ENCODE data around the gene RNU6-1. TPM values are rescaled to one million over a fixed set of nuclear protein-coding genes. Genes with fewer than 3 reads are reported as not detected.

The RNU6-1 gene
- total RNA-seq, 2 experiments from 2014 or later, result not detected

DNA sequence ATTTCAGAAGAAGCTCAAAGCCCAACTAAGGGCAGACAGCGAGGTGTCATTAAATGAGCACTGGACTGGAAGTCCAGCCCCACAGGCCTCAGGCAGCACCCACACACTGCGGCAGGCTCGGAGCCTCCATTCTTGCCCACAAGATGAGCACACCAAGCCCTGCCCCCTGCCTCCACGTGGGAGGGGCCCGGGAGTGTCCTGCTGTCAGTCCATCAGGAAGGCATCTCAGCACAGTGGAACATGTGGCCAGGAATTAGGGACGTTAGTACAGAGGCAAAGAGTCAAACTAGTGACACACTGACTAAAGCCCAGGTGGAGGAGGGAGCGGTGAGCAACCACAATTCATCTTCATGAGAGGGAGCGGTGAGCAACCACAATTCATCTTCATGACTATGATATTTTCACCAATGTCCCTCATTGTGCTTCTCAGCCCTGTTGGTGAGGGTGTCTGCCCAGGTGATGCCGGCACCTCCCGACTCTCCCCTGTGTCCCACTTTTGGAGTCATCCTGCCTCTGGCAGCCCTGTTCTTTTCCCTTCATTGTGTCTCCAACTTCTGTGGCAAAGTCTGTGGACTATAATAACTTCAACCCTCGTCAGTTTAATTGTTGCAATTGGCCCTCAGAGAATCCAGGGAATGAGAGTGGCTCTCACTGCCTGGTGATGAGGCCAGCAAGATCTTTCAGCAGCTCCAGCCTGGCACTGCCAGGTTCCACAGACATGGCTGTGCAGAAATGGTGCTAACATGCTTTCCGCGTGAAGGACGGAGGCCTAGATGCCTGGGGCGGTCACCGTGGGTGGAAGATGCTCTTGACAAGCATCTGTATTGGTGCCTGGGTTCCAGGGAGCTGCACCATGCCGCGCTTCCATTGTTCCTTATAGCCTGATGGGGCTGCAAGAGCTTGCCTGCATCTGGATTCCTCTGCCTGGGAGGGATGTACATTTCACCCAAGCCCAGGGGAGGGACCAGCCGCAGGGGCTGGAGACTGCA lies 37.6 kb downstream of the RNU6-1 start:
- Mint-ChIP-seq H3K9me3 (ENCODE audit: insufficient read depth) (no peaks in the 10 kb centered on the region), H3K27ac (no peak overlapping the region), H3K36me3 (ENCODE audit: low read depth) (no peaks in the 10 kb centered on the region), H3K4me1 (ENCODE audit: low read depth) (peaks cover 2% of the 10 kb centered on the region), H3K27me3 (ENCODE audit: low read depth) (no peaks in the 10 kb centered on the region), H3K4me3 (no peak overlapping the region)
- POLR2A ChIA-PET, result no interaction called here
- DNase-seq (no peak), ATAC-seq (no peak)
- CTCF ChIA-PET, result no interaction called here

DNA sequence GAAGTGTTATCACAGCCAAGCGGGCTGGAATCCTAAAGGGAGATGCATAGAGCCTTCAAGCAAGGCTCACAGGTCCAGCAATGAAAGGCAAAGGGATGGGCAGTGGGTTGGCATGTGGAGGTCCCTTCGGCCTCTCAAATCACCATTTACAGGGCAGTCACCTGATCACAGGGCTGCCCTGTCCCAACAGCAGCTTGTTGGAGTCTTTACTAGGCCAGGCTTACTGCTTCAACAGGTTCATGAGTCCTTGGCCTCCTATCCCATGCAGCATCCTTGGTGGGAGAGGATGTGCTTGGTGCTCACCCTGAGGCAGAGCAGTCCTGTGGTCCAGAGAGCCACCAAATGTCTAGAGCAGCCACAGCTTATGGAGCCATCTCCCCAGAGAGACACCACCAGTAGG lies 38.7 kb downstream of the RNU6-1 start:
- Mint-ChIP-seq H3K9me3 (ENCODE audit: insufficient read depth) (no peaks in the 10 kb centered on the region), H3K27me3 (ENCODE audit: low read depth) (no peaks in the 10 kb centered on the region), H3K27ac (no peak overlapping the region), H3K4me3 (no peak overlapping the region), H3K4me1 (ENCODE audit: low read depth) (peaks cover 2% of the 10 kb centered on the region), H3K36me3 (ENCODE audit: low read depth) (peaks cover 2% of the 10 kb centered on the region)
- ChIA-PET POLR2A (interaction anchor here (0.5 kb wide), 1 partner anchor 204 kb away, joined by 3 read pairs; no protein-coding TSS in a partner anchor), CTCF (no interaction called here)
- DNase-seq (no peak), ATAC-seq (no peak)

DNA sequence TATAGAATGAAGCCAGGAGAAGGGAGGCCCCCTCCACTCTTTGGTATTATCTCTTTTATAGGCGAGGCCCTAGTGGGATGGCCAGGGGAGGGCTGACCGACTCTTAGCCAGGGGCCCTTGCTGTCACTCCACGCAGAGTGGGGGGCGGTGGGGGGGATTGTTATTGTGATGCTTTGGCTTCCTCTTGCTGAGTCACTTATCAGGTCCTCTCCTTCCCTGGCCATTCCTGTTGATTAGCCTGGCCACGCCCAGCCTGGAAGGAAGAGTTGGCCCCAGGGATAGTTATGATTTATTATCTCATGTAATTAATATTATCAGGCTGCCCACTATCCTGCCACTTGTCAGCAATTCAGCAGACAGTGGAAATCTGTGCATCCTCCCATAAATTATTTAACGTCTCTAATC lies 40.0 kb downstream of the RNU6-1 start:
- Mint-ChIP-seq H3K36me3 (ENCODE audit: low read depth) (peaks cover 8% of the 10 kb centered on the region), H3K4me3 (no peak overlapping the region), H3K27me3 (ENCODE audit: low read depth) (no peaks in the 10 kb centered on the region), H3K27ac (no peak overlapping the region), H3K9me3 (ENCODE audit: insufficient read depth) (peaks cover 7% of the 10 kb centered on the region), H3K4me1 (ENCODE audit: low read depth) (no peaks in the 10 kb centered on the region)
- ChIA-PET CTCF (no interaction called here), POLR2A (no interaction called here)
- DNase-seq (no peak), ATAC-seq (no peak)

DNA sequence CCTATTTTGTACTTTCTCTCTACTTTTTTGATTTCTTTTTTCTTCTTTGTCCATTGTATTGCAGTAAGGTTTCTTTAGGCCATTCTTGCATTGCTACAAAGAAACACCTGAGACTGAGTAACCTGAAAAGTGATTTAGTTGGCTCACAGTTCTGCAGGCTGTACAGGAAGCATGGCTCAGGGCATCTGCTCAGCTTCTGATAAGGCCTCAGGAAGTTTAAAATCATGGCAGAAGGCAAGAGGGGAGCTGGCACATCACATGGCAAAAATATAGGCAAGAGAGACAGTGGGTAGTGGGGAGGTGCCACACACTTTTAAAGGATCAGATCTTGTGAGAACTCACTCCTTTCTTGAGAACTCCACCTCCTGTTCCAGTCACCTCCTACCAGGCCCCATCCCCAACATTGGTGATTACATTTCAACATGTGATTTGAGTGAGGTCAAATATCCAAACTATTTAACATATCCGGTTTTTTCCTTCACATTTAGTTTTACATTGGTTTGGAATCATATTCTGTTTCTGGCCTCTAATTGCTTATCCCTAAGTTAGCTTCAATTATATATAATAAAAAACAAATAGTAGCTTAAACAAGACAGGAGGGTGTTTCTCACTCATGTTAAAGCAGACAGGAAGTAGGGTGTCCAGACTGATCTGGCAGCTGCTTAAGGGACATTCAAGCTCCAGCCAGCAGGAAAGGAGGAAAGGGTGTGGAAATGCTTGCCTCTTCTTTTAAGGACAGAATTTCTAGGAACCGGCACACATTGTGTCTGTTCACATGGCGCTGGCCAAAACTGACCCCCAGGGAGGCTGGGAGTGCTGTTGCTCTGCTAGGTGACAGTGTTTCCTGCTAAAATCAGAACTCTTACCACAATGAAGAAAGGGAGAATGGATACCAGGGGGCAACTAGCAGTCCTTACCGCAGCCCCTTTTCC lies 43.4 kb downstream of the RNU6-1 start:
- ATAC-seq (no peak), DNase-seq (no peak)
- peaks cover 13% of the 10 kb centered on the region for H3K36me3 Mint-ChIP-seq (ENCODE audit: low read depth)
- H3K27ac Mint-ChIP-seq, result no peak overlapping the region
- ChIA-PET POLR2A (no interaction called here), CTCF (interaction anchor here (2.3 kb wide), 1 partner anchor 13 kb away, joined by 10 read pairs; no protein-coding TSS in a partner anchor)
- H3K4me3 Mint-ChIP-seq, result no peak overlapping the region
- peaks cover 7% of the 10 kb centered on the region for H3K9me3 Mint-ChIP-seq (ENCODE audit: insufficient read depth)
- H3K27me3 Mint-ChIP-seq (ENCODE audit: low read depth), result no peaks in the 10 kb centered on the region
- no peaks in the 10 kb centered on the region for H3K4me1 Mint-ChIP-seq (ENCODE audit: low read depth)

DNA sequence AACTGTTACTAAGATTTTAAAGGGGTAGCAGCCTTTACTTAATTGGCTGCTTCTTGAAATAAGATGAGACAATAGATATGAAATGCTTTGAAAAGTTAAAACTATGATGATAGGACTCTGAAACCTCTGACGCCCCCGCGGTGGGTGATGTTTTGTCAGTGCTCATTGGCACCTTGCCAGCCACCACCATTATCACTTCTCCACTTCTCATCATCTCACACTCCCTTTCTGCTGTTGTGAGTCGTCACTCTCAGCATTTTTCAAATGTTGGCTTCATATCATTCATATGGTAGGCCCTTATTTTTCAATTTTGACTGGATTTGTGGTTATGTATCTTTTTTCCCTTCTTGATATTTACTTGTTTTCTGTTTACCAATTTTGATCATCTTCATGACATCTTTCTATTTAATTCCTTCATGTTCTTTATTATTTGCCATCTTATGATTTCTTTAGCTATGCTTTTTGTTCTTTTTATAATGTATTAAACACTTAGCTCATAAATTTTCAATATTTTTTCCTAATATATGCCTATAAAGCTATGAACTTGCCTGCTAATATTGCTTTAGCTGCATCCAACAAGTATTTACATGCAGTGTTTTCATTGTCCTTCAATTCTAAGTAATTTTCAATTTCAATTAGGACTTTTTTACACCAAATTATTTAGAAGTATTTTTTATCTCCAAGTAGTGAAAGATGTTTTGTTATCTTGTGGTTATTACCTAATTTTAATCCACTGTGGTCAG lies 44.8 kb downstream of the RNU6-1 start:
- ChIA-PET CTCF (interaction anchor here (2.3 kb wide), 1 partner anchor 12 kb away, joined by 10 read pairs; no protein-coding TSS in a partner anchor), POLR2A (no interaction called here)
- Mint-ChIP-seq H3K36me3 (ENCODE audit: low read depth) (peaks cover 13% of the 10 kb centered on the region), H3K27me3 (ENCODE audit: low read depth) (no peaks in the 10 kb centered on the region), H3K9me3 (ENCODE audit: insufficient read depth) (peaks cover 7% of the 10 kb centered on the region), H3K27ac (no peak overlapping the region), H3K4me3 (no peak overlapping the region), H3K4me1 (ENCODE audit: low read depth) (no peaks in the 10 kb centered on the region)
- DNase-seq (no peak), ATAC-seq (no peak)

DNA sequence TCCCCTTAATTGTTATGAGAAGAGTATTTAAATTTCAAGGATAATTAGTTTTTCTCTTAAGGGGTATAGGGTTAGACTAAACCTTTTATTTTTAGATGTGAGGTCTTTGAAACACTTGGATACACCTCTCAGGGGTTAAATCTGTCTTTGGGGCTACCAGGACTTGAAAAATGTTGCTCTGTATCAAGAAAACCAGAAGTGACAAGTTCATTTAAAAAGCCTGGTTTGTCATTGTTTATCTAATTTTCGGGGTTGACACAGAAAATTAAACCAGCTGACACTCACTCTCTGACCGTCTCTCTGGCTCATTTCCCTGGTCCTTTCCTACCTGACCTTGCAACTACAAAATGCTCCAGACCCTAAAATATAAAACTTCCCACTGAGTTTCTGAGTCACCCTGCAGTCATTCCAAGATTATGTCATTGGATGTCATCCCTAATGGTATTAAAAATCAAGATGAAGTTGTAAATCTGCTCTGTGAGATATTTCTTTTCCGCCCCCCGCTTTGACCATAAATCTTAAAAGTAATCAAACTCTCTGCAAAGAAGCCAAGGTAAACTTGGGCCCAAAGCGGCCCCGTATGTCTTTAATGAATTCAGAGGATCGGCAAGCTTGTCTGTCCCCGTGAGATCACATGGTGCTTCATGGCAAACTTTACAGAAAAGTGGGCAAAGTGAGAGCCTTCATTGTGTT lies 47.4 kb downstream of the RNU6-1 start:
- no peaks in the 10 kb centered on the region for H3K27me3 Mint-ChIP-seq (ENCODE audit: low read depth)
- DNase-seq (no peak), ATAC-seq (no peak)
- H3K4me3 Mint-ChIP-seq, result no peak overlapping the region
- H3K27ac Mint-ChIP-seq, result no peak overlapping the region
- ChIA-PET POLR2A (no interaction called here), CTCF (interaction anchor here (0.9 to 1.4 kb wide), 2 partner anchors 13 to 34 kb away, joined by 3 read pairs; no protein-coding TSS in a partner anchor)
- peaks cover 7% of the 10 kb centered on the region for H3K9me3 Mint-ChIP-seq (ENCODE audit: insufficient read depth)
- H3K36me3 Mint-ChIP-seq (ENCODE audit: low read depth), result peaks cover 13% of the 10 kb centered on the region
- H3K4me1 Mint-ChIP-seq (ENCODE audit: low read depth), result no peaks in the 10 kb centered on the region

- ChIA-PET POLR2A (no interaction called here), CTCF (interaction anchor here (1.1 kb wide), 1 partner anchor 45 kb away, joined by 4 read pairs; no protein-coding TSS in a partner anchor)
- H3K9me3 Mint-ChIP-seq (ENCODE audit: insufficient read depth), result peaks cover 7% of the 10 kb centered on the region
- H3K36me3 Mint-ChIP-seq (ENCODE audit: low read depth), result peaks cover 11% of the 10 kb centered on the region
- no peak overlapping the region for H3K27ac Mint-ChIP-seq
- ATAC-seq, result no peak
- no peak overlapping the region for H3K4me3 Mint-ChIP-seq
- H3K27me3 Mint-ChIP-seq (ENCODE audit: low read depth), result no peaks in the 10 kb centered on the region
- DNase-seq, result no peak
- no peaks in the 10 kb centered on the region for H3K4me1 Mint-ChIP-seq (ENCODE audit: low read depth)
Observed at GRCh38 chr15:67790610-67791319, 49.1 kb downstream of the RNU6-1 start.

Other genes starting within 250 kb of the RNU6-1 start
- under 1 TPM; 0.21 to 0.32 TPM for gene SKOR1, start 14.5 kb downstream of the RNU6-1 start, total RNA-seq
- gene PIAS1, start 214.3 kb upstream of the RNU6-1 start, total RNA-seq, result 10 to 100 TPM; 40.6 to 44.2 TPM

All from activated CD8-positive, alpha-beta T cell treated with anti-CD3 and anti-CD28 coated beads, Interleukin-2, amount 10 ng/mL, durations not matched to agents 7 days and 5 days (primary cell).